K562 (cell line): ENCODE results near the gene OSCP1. TPM values are rescaled to one million over a fixed set of nuclear protein-coding genes. Genes with fewer than 3 reads are reported as not detected.
"Not testable (repeated sequence)": the region's sequence is repeated elsewhere in the genome, so short reads cannot be mapped to it uniquely, and the experiment has no call there.

Source experiments
- ATAC-seq: fragments of 200-7000 bp; cut with Tn5 transposase; 3 replicates; pipeline ENCODE4 v1.9.1; 2020; ENCODE audit warnings: moderate library complexity
- BruUV-seq: library from RNA; stranded (reverse); fragments of 400-500 nt; replicated peaks from 2 replicates; lab custom pipeline; 2021; lab: Mats Ljungman, UMichigan
- CTCF ChIA-PET: fragments of 300-600 bp; formaldehyde crosslinking; extraction: SDS; loops from one replicate; lab custom pipeline; 2021; ENCODE audit warnings: low intra/inter-chr PET ratio; lab: Yijun Ruan, JAX
- POLR2A ChIA-PET: fragments of 300-600, 350-650 bp; sonication (Branson Sonifier 250); formaldehyde crosslinking; extraction: SDS; loops from one replicate; lab custom pipeline; 2021; ENCODE audit warnings: antibody characterized with exemption, inconsistent platforms; lab: Yijun Ruan, JAX
- DNase-seq, 4 experiments: peaks; one replicate each; pipeline versions ENCODE4 v3.0.0 to v3.0.0-alpha.2; 2011 to 2018; ENCODE audit warnings: low spot score in 3 of 4, mixed read lengths in 3 of 4; ENCODE audit errors: extremely low read depth in 1 of 4
- FAIRE-seq: peaks from 2 replicates; lab custom pipeline; 2011; peaks lifted over from hg19 to GRCh38; lab: Jason Lieb, UNC
- H2AFZ ChIP-seq: 2 replicates; pipeline ENCODE4 v1.6.0; 2011; ENCODE audit warnings: low read depth, low read length, control low read depth, inconsistent platforms
- H3K27ac ChIP-seq: fragments of 200-600 bp; 3 replicates; pipeline ENCODE4 v1.8.0; 2011; ENCODE audit warnings: low read depth, mild to moderate bottlenecking, control low read depth, inconsistent platforms, low read length, moderate library complexity, mixed read lengths; ENCODE audit errors: extremely low read depth
- H3K27me3 ChIP-seq, 2 experiments: fragments of 300-600 bp in 1 of 2; 2 replicates in 1 of 2; 3 replicates in 1 of 2; pipeline versions ENCODE4 v1.6.0 to v1.8.0; 2011; ENCODE audit warnings: inconsistent platforms in 2 of 2, low read length in 2 of 2, mild to moderate bottlenecking in 1 of 2, mixed read lengths in 1 of 2, moderate library complexity in 1 of 2; ENCODE audit not compliant: control insufficient read depth in 2 of 2, insufficient read depth in 2 of 2
- H3K36me3 ChIP-seq: fragments of 300-600 bp; 3 replicates; pipeline ENCODE4 v1.8.0; 2011; ENCODE audit warnings: mild to moderate bottlenecking, low read length, inconsistent platforms; ENCODE audit not compliant: control insufficient read depth, insufficient read depth
- H3K4me1 ChIP-seq, 2 experiments: fragments of 200-600 bp in 1 of 2; replicated peaks in 1 of 2; 2 replicates in 1 of 2; 3 replicates in 1 of 2; pipeline versions ENCODE4 v1.5.1 to v1.8.0; 2011; ENCODE audit warnings: inconsistent platforms in 2 of 2, low read length in 2 of 2, mild to moderate bottlenecking in 1 of 2, mixed read lengths in 1 of 2, moderate library complexity in 1 of 2; ENCODE audit not compliant: control insufficient read depth in 2 of 2, insufficient read depth in 2 of 2
- H3K4me2 ChIP-seq: 2 replicates; pipeline ENCODE4 v1.6.1; 2011; ENCODE audit warnings: low read length, control low read depth, inconsistent platforms, mixed read lengths; ENCODE audit not compliant: insufficient read depth
- H3K4me3 ChIP-seq: fragments of 200-600 bp; sonication (generic), shearing (Covaris generic); 2 replicates; pipeline ENCODE4 v1.5.1; 2016; ENCODE audit warnings: control low read depth, inconsistent platforms
- H3K79me2 ChIP-seq: fragments of 200-600 bp; 3 replicates; pipeline ENCODE4 v1.8.0; 2011; ENCODE audit warnings: low read length, inconsistent platforms; ENCODE audit not compliant: control insufficient read depth, insufficient read depth
- H3K9ac ChIP-seq, 2 experiments: 2 replicates each; pipeline versions ENCODE4 v1.6.0 to v1.6.1; 2011; ENCODE audit warnings: low read depth in 2 of 2, low read length in 2 of 2, control low read depth in 1 of 2, inconsistent platforms in 1 of 2, mild to moderate bottlenecking in 1 of 2, mixed read lengths in 1 of 2; ENCODE audit not compliant: insufficient read depth in 1 of 2
- H3K9me1 ChIP-seq: one replicate; pipeline ENCODE4 v1.6.0; 2011; ENCODE audit warnings: inconsistent platforms, mild to moderate bottlenecking, low read length, moderate library complexity; ENCODE audit not compliant: control insufficient read depth, insufficient read depth
- H3K9me3 ChIP-seq: replicated peaks from 2 replicates; pipeline ENCODE4 v1.5.1; 2011; ENCODE audit warnings: low read depth, low read length, inconsistent platforms; ENCODE audit not compliant: control insufficient read depth, insufficient read depth
- H4K20me1 ChIP-seq: replicated peaks from 2 replicates; pipeline ENCODE4 v1.6.1; 2011; ENCODE audit warnings: low read length, inconsistent platforms, mixed read lengths; ENCODE audit not compliant: control insufficient read depth, insufficient read depth
- WGBS: fragments of 100-300 bp; shearing (Covaris generic); methylation state at CpG from one replicate; pipeline ENCODE4 v1.1.6; 2016; ENCODE audit warnings: low coverage, mixed read lengths; ENCODE audit not compliant: insufficient coverage; ENCODE audit errors: missing lambda C conversion rate; 5-methylcytosine and 5-hydroxymethylcytosine counted together
- in situ Hi-C: fragments of 300-500 bp; cut with MboI; formaldehyde crosslinking; loops from 4 replicates; pipeline ENCODE4 v1.15.0; 2018; ENCODE audit warnings: inconsistent platforms, mixed read lengths
- intact Hi-C: fragments of 100-400 bp; cut with micrococcal nuclease; formaldehyde crosslinking; loops from 2 replicates; pipeline ENCODE4 v1.14.2; 2022
- polyA plus RNA-seq, 8 experiments: library from polyadenylated mRNA; depleted of rRNA in 4 of 8; stranded (reverse) in 5 of 8; unstranded in 3 of 8; fragments of >200 nt; fragmentation: Nextera tagmentation in 2 of 8; fragmentation: Illumina TruSeq in 1 of 8; extraction: Ambion mirVana in 2 of 8; extraction: Trizol in 1 of 8; gene quantifications; 2 replicates each; pipeline versions ENCODE4 v1.2.1 to v1.2.3, GENCODE V29; 2011 to 2014; ENCODE audit warnings: inconsistent platforms in 1 of 8, missing spikeins in 1 of 8
- total RNA-seq, 7 experiments: library from RNA; depleted of rRNA in 6 of 7; stranded (reverse); fragments of >200 nt in 6 of 7; fragmentation: Illumina TruSeq in 2 of 7; extraction: Trizol in 2 of 7; gene quantifications; 2 replicates each; pipeline versions ENCODE4 v1.2.1 to v1.2.3, GENCODE V29; 2011 to 2021; ENCODE audit warnings: low replicate concordance in 1 of 7
- TF ChIP-seq, protein P1 (sequence below): IDR thresholded peaks from 2 replicates; pipeline ENCODE4 v1.6.1; 2016; ENCODE audit warnings: missing genetic modification characterization, missing compliant biosample characterization

OSCP1 gene
- total and polyA plus RNA-seq, 9 of the 15 experiments (the other 6 are each of a cell fraction or from before 2014, with no cell fraction given), result 0.15 to 0.40 (median 0.33) TPM; not detected in 5

DNA sequence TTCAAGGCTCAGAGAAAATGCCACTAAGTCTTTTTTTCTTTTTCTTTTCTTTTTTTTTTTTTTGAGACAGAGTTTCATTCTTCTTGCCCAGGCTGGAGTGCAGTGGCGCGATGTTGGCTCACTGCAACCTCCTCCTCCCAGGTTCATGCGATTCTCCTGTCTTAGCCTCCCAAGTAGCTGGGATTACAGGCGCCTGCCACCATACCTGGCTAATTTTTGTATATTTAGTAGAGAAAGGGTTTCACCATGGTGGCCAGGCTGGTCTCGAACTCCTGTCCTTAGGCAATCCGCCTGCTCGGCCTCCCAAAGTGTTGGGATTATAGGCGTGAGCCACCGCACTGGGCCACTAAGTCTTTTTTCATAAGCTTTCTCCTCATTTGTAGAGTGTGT, 37.1 kb upstream of the OSCP1 start:
- ATAC-seq, intact Hi-C loops, H3K79me2 ChIP-seq, BruUV-seq, FAIRE-seq, H2AFZ ChIP-seq, H4K20me1 ChIP-seq, H3K9me3 ChIP-seq, H3K4me2 ChIP-seq, in situ Hi-C loops, H3K9ac ChIP-seq, H3K36me3 ChIP-seq, H3K27ac ChIP-seq, H3K4me3 ChIP-seq, H3K9me1 ChIP-seq, DNase-seq, H3K27me3 ChIP-seq: not testable (repeated sequence)
- TF ChIP-seq, protein P1, sequence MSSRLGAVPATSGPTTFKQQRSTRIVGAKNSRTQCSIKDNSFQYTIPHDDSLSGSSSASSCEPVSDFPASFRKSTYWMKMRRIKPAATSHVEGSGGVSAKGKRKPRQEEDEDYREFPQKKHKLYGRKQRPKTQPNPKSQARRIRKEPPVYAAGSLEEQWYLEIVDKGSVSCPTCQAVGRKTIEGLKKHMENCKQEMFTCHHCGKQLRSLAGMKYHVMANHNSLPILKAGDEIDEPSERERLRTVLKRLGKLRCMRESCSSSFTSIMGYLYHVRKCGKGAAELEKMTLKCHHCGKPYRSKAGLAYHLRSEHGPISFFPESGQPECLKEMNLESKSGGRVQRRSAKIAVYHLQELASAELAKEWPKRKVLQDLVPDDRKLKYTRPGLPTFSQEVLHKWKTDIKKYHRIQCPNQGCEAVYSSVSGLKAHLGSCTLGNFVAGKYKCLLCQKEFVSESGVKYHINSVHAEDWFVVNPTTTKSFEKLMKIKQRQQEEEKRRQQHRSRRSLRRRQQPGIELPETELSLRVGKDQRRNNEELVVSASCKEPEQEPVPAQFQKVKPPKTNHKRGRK (tag), result 0 out of 2 replicates have a peak, but pooled peaks have one; percentile 26
- ChIA-PET CTCF (interaction anchor here (0.7 kb wide), 2 partner anchors 708 to 1195 kb away, joined by 4 to 7 read pairs; no protein-coding TSS in a partner anchor), POLR2A (interaction anchor here (1.0 to 2.2 kb wide), 4 partner anchors 9 to 27 kb away, joined by 3 to 8 read pairs (median 5); no protein-coding TSS in a partner anchor)
- H3K4me1 ChIP-seq, result peaks cover 28 to 31% of the 10 kb centered on the region in 2 experiments
- 88% methylated on average over 8 of the region's 9 CpGs for WGBS
